Natural killer cell (primary cell): ENCODE results near the gene PRIM1. TPM values are rescaled to one million over a fixed set of nuclear protein-coding genes. Genes with fewer than 3 reads are reported as not detected.

Source experiments
- ATAC-seq, 3 donors: fragments of 150-1000 bp in 2 of 3; fragments of 200-7000 bp in 1 of 3; cut with Tn5 transposase; 1 replicate in 1 of 3; 2 replicates in 2 of 3; pipeline ENCODE4 v1.10.0; 2021; ENCODE audit warnings: mild to moderate bottlenecking in 2 of 3, moderate library complexity in 2 of 3
- DNase-seq, 2 donors: peaks; one replicate each; pipeline versions ENCODE4 v3.0.0 to v3.0.0-alpha.2; 2013 to 2021; ENCODE audit warnings: mixed read lengths in 1 of 2
- H3K27ac ChIP-seq: one replicate; pipeline ENCODE4 v1.5.1; 2013; ENCODE audit warnings: mild to moderate bottlenecking, low read length
- H3K27me3 ChIP-seq: one replicate; pipeline ENCODE4 v1.6.1; 2013; ENCODE audit warnings: low read length; ENCODE audit not compliant: control insufficient read depth, insufficient read depth
- H3K36me3 ChIP-seq: one replicate; pipeline ENCODE4 v1.6.1; 2013; ENCODE audit warnings: low read length; ENCODE audit not compliant: control insufficient read depth, insufficient read depth
- H3K4me1 ChIP-seq: one replicate; pipeline ENCODE4 v1.6.1; 2013; ENCODE audit warnings: low read length; ENCODE audit not compliant: control insufficient read depth, insufficient read depth
- H3K4me3 ChIP-seq: one replicate; pipeline ENCODE4 v1.5.1; 2013; ENCODE audit warnings: low read length
- H3K9me3 ChIP-seq: one replicate; pipeline ENCODE4 v1.6.1; 2013; ENCODE audit warnings: low read length; ENCODE audit not compliant: control insufficient read depth, insufficient read depth
- H3K27ac Mint-ChIP-seq, 2 donors: one replicate each; pipeline ENCODE4 v1.8.0; 2022; ENCODE audit warnings: mild to moderate bottlenecking in 2 of 2, mixed read lengths in 2 of 2, moderate library complexity in 1 of 2
- H3K27me3 Mint-ChIP-seq, 2 donors: one replicate each; pipeline ENCODE4 v1.8.0; 2022; ENCODE audit warnings: low read depth in 2 of 2, mixed read lengths in 2 of 2
- H3K36me3 Mint-ChIP-seq: one replicate; pipeline ENCODE4 v1.8.0; 2022; ENCODE audit warnings: mixed read lengths
- H3K4me1 Mint-ChIP-seq, 2 donors: one replicate each; pipeline ENCODE4 v1.8.0; 2022; ENCODE audit warnings: mixed read lengths in 2 of 2
- H3K4me3 Mint-ChIP-seq: one replicate; pipeline ENCODE4 v1.8.0; 2022; ENCODE audit warnings: mild to moderate bottlenecking, moderate library complexity, mixed read lengths
- H3K9me3 Mint-ChIP-seq, 2 donors: one replicate each; pipeline ENCODE4 v1.8.0; 2022; ENCODE audit warnings: mixed read lengths in 2 of 2
- WGBS: methylation state at CpG from one replicate; pipeline ENCODE4 v1.1.7; 2013; ENCODE audit warnings: missing lambda C conversion rate; ENCODE audit not compliant: insufficient coverage; 5-methylcytosine and 5-hydroxymethylcytosine counted together
- intact Hi-C: fragments of 100-400 bp; cut with micrococcal nuclease; formaldehyde crosslinking; loops from one replicate; pipeline ENCODE4 v1.14.2; 2022
- total RNA-seq, 4 donors: library from RNA; stranded (reverse); fragments of 120-200 nt in 1 of 4; gene quantifications; one replicate each; pipeline versions ENCODE4 v1.2.3 to v1.2.4, GENCODE V29; 2013 to 2022
- TF ChIP-seq, protein P1 (sequence below): fragments of 200-600 bp; IDR thresholded peaks from one replicate; pipeline ENCODE4 v1.8.0; 2022; ENCODE audit warnings: antibody characterized with exemption

PRIM1 gene
- total RNA-seq, 3 donors from 2014 or later (not counting 1 experiment from before 2014, with no cell fraction given), result 10.1 to 11.9 (median 10.4) TPM

- Mint-ChIP-seq H3K4me1 (peaks cover 59 to 60% of the 10 kb centered on the region in 2 donors), H3K4me3 (peak overlapping the region; percentile 43), H3K9me3 (no peaks in the 10 kb centered on the region), H3K27ac (peak overlapping the region; percentile 79 to 90), H3K27me3 (no peaks in the 10 kb centered on the region), H3K36me3 (peaks cover 27% of the 10 kb centered on the region)
- DNase-seq (no peak), ATAC-seq (no peak)
- H3K27ac ChIP-seq, result no peak overlapping the region
- no peaks in the 10 kb centered on the region for H3K27me3 ChIP-seq
- H3K9me3 ChIP-seq, result no peaks in the 10 kb centered on the region
- H3K36me3 ChIP-seq, result peaks cover 73% of the 10 kb centered on the region
- intact Hi-C loops, result no loop called here
- peaks cover 52% of the 10 kb centered on the region for H3K4me1 ChIP-seq
- WGBS, result 21% methylated on average over 1 of the region's 1 CpG
- H3K4me3 ChIP-seq, result no peak overlapping the region
- TF ChIP-seq, protein P1, sequence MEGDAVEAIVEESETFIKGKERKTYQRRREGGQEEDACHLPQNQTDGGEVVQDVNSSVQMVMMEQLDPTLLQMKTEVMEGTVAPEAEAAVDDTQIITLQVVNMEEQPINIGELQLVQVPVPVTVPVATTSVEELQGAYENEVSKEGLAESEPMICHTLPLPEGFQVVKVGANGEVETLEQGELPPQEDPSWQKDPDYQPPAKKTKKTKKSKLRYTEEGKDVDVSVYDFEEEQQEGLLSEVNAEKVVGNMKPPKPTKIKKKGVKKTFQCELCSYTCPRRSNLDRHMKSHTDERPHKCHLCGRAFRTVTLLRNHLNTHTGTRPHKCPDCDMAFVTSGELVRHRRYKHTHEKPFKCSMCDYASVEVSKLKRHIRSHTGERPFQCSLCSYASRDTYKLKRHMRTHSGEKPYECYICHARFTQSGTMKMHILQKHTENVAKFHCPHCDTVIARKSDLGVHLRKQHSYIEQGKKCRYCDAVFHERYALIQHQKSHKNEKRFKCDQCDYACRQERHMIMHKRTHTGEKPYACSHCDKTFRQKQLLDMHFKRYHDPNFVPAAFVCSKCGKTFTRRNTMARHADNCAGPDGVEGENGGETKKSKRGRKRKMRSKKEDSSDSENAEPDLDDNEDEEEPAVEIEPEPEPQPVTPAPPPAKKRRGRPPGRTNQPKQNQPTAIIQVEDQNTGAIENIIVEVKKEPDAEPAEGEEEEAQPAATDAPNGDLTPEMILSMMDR, result no peak
Measured at GRCh38 chr12:56716458-56716857, 35.7 kb downstream of the PRIM1 start.

DNA sequence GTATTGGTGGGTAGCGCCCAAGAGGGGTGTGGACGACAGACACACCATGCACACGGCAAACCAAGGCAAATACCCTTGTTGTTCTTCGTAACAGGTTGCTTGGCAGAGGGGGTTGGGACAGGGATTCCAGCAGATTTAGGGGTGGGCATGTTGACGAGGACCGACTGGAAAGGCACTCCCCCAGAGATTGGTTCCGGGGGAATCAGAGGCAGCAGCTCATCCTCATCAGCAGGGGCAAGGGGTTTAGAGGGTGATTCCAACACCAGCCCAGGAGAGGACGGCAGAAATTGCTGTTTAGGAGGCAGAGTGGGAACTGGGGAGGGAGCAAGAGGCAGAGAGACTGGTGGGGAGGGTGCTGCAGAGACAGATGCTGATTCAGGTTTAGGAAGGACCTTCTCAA is 36.3 kb downstream of the PRIM1 start:
- peaks cover 31% of the 10 kb centered on the region for H3K36me3 Mint-ChIP-seq
- ATAC-seq, result no peak

GRCh38 chr12:56714431-56714929 is 37.6 kb downstream of the PRIM1 start:
- H3K36me3 ChIP-seq, result peaks cover 61% of the 10 kb centered on the region
- Mint-ChIP-seq H3K36me3 (peaks cover 27% of the 10 kb centered on the region), H3K27ac (peak overlapping the region; percentile 49 to 79), H3K9me3 (no peaks in the 10 kb centered on the region), H3K4me1 (peaks cover 39 to 41% of the 10 kb centered on the region in 2 donors), H3K27me3 (no peaks in the 10 kb centered on the region), H3K4me3 (no peak overlapping the region)
- H3K27me3 ChIP-seq, result no peaks in the 10 kb centered on the region
- WGBS, result 98% methylated on average over 2 of the region's 2 CpGs
- intact Hi-C loops, result no loop called here
- no peak for DNase-seq
- H3K27ac ChIP-seq, result no peak overlapping the region
- peaks cover 33% of the 10 kb centered on the region for H3K4me1 ChIP-seq
- H3K9me3 ChIP-seq, result no peaks in the 10 kb centered on the region
- no peak overlapping the region for H3K4me3 ChIP-seq
- no peak for ATAC-seq
- TF ChIP-seq, protein P1, result no peak

More for the DNA sequence above, 36.3 kb downstream of the PRIM1 start:
- Mint-ChIP-seq H3K4me3 (peak overlapping the region; percentile 43), H3K4me1 (peaks cover 53 to 54% of the 10 kb centered on the region in 2 donors), H3K27me3 (no peaks in the 10 kb centered on the region), H3K9me3 (no peaks in the 10 kb centered on the region), H3K27ac (peak overlapping the region; percentile 79 to 90)
- intact Hi-C loops, result no loop called here
- Histone ChIP-seq H3K4me1 (peaks cover 46% of the 10 kb centered on the region), H3K4me3 (no peak overlapping the region), H3K9me3 (no peaks in the 10 kb centered on the region), H3K27me3 (no peaks in the 10 kb centered on the region), H3K27ac (no peak overlapping the region), H3K36me3 (peaks cover 74% of the 10 kb centered on the region)
- WGBS, result 91% methylated on average over 8 of the region's 8 CpGs
- DNase-seq, result no peak
- TF ChIP-seq, protein P1, result no peak

DNA sequence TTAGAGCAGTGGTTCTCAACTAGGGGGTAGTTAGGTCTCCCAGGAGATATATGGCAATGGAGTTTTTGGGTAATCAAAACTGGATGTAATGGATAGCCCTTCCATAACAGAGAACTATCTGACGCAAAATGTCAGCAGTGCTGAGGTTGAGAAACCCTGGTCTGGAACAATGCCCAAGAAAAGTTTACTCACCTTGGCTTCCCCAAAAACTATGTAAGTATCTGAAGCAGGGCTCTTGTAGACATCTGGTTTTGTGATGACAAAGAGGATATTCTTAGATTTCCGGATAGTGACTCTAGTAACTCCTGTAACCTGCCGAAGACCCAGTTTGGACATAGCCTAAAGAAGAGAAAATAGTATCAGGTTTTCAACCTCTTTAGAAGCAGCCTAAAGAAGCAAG is 38.8 kb downstream of the PRIM1 start:
- no peak for DNase-seq
- Histone ChIP-seq H3K27ac (no peak overlapping the region), H3K36me3 (peaks cover 54% of the 10 kb centered on the region), H3K9me3 (no peaks in the 10 kb centered on the region), H3K4me3 (no peak overlapping the region), H3K4me1 (peaks cover 23% of the 10 kb centered on the region), H3K27me3 (no peaks in the 10 kb centered on the region)
- H3K27ac Mint-ChIP-seq, result no peak overlapping the region
- 96% methylated on average over 3 of the region's 3 CpGs for WGBS
- peaks cover 22% of the 10 kb centered on the region for H3K36me3 Mint-ChIP-seq
- H3K4me1 Mint-ChIP-seq, result peaks cover 30% of the 10 kb centered on the region in 2 donors
- TF ChIP-seq, protein P1, result no peak
- no peak for ATAC-seq
- no peaks in the 10 kb centered on the region for H3K9me3 Mint-ChIP-seq
- intact Hi-C loops, result no loop called here
- H3K4me3 Mint-ChIP-seq, result no peak overlapping the region
- no peaks in the 10 kb centered on the region for H3K27me3 Mint-ChIP-seq
